Activated T-cell treated with anti-CD3 and anti-CD28 coated beads, Interleukin-2, amount 50 U/mL, for 4 hours (primary cell): Measurements from ENCODE around the gene LRRC43. TPM values are rescaled to one million over a fixed set of nuclear protein-coding genes. Genes with fewer than 3 reads are reported as not detected.
A peak's percentile ranks its signal among the peaks of the same experiment; 100 is the strongest.
"Not testable (repeated sequence)": the region's sequence is repeated elsewhere in the genome, so short reads cannot be mapped to it uniquely, and the experiment has no call there.

Source experiments
- ATAC-seq, 2 donors: fragments of 200-7000 bp; cut with Tn5 transposase; one replicate each; pipeline ENCODE4 v1.10.0; 2021
- DNase-seq: peaks from one replicate; pipeline ENCODE4 v3.0.0-alpha.2; 2020
- H3K27me3 Mint-ChIP-seq: one replicate; pipeline ENCODE4 v1.8.0; 2021; ENCODE audit warnings: low read depth, mixed read lengths
- H3K36me3 Mint-ChIP-seq: one replicate; pipeline ENCODE4 v1.8.0; 2022; ENCODE audit warnings: mixed read lengths; ENCODE audit not compliant: insufficient read depth
- H3K4me1 Mint-ChIP-seq: one replicate; pipeline ENCODE4 v1.8.0; 2021; ENCODE audit warnings: low read depth, mixed read lengths
- H3K4me3 Mint-ChIP-seq: one replicate; pipeline ENCODE4 v1.8.0; 2021; ENCODE audit warnings: mild to moderate bottlenecking, moderate library complexity, mixed read lengths
- H3K9me3 Mint-ChIP-seq: one replicate; pipeline ENCODE4 v1.8.0; 2021; ENCODE audit warnings: mixed read lengths
- total RNA-seq, 3 donors: library from RNA; stranded (reverse); gene quantifications; one replicate each; pipeline ENCODE4 v1.2.1, GENCODE V29; 2021

LRRC43 gene
- total RNA-seq, 3 donors from 2014 or later, result 0.28 TPM; not detected in 2

DNA sequence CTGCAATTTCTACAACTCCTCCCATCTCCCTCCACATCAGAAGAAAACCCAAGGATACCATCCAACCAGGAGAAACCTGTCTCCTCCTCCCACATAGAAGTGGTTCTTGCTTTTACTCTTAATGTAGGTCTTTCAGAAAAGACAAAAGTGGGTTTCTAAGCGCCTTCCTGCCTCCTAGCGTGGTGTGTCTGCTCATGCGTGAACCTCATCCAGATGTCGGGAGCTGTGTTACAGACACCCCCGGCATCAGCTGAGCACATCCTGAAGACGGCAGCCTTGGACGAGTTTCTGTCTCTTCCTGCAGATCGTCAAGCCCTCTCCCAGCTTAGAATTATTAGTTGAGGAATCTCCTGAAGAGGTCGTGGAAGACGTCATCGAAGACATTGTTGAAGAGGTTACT is 9.5 kb downstream of the LRRC43 start:
- Mint-ChIP-seq H3K27me3 (peaks cover 9% of the 10 kb centered on the region), H3K36me3 (peaks cover 3% of the 10 kb centered on the region), H3K4me1 (peaks cover 1% of the 10 kb centered on the region), H3K4me3 (no peak overlapping the region), H3K9me3 (peaks cover 10% of the 10 kb centered on the region)
- DNase-seq (no peak), ATAC-seq (no peak)

DNA sequence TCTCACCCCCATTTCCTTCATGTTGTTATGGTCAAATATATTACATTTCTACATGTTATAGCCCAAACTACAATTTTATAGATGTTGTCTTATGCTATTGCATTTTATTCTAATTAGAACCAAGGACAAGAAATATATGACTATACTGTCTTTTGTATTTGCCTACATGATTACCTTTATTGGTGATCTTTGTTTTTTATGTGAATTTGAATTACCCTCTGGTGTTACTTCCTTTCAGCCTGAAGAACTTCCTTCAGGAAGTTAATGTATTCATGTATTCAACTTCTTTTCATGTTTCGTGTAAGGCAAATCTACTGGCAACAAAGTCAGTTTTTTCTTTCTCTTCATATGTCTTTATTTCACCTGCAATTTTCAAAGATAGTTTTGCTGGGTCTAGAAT is 11.9 kb downstream of the LRRC43 start:
- Mint-ChIP-seq H3K4me1 (peaks cover 3% of the 10 kb centered on the region), H3K36me3 (peaks cover 3% of the 10 kb centered on the region), H3K9me3 (peaks cover 10% of the 10 kb centered on the region), H3K27me3 (peaks cover 20% of the 10 kb centered on the region), H3K4me3 (no peak overlapping the region)
- no peak for ATAC-seq
- DNase-seq, result no peak

DNA sequence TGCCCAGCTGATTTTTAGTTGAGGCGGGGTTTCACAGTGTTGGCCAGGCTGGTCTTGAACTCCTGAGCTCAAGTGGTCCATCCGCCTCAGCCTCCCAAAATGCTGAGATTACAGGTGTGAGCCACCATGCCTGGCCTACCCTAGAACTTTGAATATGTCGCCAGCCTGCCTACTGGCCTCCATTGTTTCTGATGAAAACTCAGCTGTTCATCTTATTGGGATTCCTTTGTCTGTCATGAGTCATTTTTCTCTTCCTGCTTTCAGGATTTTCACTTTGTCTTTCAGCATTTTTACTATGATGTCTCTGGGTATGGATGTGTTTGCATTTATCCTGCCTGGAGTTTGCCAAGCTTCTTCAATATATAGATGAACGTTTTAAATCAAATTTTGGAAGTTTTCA is 12.5 kb downstream of the LRRC43 start:
- H3K4me1 Mint-ChIP-seq, result peaks cover 3% of the 10 kb centered on the region
- ATAC-seq (no peak), DNase-seq (no peak)
- no peak overlapping the region for H3K4me3 Mint-ChIP-seq
- peaks cover 10% of the 10 kb centered on the region for H3K9me3 Mint-ChIP-seq
- H3K27me3 Mint-ChIP-seq, result peaks cover 26% of the 10 kb centered on the region
- peaks cover 3% of the 10 kb centered on the region for H3K36me3 Mint-ChIP-seq

DNA sequence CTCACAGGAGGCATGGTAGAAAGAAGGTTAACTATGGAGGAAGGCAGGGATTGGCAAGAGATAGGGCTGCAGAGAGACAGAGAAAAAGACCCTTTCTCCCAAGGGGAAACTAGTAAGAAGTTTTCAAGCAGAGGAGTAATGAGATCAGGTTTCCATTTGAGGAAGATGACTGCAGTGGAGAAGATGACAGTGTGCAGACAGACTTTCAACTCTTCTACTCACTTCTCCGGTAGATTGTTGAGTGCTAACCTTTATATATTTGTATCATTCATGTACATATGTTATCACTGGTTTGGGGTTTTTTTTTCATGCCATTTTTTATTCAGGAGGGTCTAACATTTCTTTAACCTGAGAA is 14.7 kb downstream of the LRRC43 start:
- Mint-ChIP-seq H3K27me3 (peaks cover 29% of the 10 kb centered on the region), H3K4me1 (peaks cover 3% of the 10 kb centered on the region), H3K4me3 (no peak overlapping the region), H3K36me3 (peaks cover 3% of the 10 kb centered on the region), H3K9me3 (peaks cover 10% of the 10 kb centered on the region)
- DNase-seq (no peak), ATAC-seq (no peak)

DNA sequence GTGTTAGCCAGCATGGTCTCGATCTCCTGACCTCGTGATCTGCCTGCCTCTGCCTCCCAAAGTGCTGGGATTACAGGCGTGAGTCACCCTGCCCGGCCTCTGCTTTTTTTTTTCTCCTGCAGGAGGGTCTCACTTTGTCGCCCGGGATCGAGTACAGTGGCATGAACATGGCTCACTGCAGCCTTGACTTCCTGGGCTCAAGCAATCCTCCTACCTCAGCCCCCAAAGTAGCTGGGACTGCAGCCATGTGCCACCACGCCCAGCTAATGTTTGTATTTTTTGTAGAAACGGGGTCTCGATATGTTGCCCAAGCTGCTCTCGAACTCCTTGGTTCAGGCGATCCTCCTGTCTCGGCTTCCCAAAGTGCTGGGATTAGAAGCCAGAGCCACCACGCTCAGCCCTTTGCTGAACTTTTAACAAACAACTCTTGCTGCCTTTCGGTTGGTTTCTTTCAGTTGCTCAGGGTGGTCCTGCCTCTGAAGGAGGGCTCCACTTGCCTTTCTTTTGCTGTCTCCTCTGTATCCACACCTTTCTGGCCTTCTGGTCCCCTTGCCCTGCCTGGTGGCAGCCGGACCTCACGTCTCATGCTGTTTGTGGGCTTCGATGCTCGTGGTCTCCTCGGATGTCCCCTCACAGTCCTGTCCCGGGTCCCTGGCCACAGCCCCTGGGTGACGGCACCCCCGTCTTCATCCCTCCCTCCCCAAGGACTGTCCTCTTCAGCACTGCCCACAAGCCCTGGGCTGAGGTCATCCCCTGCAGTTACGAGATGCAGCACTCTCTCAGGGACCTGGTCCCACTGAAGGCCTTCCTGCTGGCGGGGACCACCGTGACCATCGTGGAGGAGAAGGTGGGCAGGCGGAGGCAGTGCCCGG is 16.8 kb downstream of the LRRC43 start:
- Mint-ChIP-seq H3K27me3 (peaks cover 29% of the 10 kb centered on the region), H3K36me3 (peaks cover 3% of the 10 kb centered on the region), H3K4me3 (no peak overlapping the region), H3K4me1 (peaks cover 9% of the 10 kb centered on the region), H3K9me3 (peaks cover 9% of the 10 kb centered on the region)
- ATAC-seq, result no peak
- DNase-seq, result no peak

DNA sequence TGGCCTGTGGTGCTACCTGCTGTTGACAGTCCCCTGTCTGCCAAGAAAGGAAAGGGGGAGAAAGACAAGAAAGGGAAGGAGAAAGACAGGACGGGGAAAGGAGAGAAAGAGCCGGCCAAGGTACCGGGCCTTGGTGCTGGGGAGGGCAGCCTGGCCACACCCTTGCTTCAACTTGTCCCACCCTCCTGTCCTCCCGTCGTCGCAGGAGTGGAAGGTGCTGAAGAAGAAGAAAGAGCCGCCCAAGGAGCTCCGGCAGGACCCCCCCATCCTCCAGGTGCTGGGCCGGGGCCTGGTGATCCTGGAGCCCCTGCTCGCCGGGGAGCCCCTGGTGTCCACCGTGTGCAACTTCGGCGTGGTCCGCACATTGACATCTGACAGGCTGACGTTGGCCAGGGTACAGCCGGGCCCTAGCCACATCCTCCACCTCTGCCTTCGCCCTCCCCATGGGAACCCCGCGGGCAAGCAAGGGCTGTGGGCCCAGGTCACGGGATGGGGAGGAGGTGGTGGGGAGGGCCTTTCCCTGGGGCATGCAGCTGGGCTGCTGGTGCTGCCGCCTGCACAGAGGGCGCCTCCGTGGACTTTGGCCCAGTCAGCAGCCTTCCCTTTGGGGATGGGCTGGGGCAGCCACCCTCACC is 17.7 kb downstream of the LRRC43 start:
- peaks cover 31% of the 10 kb centered on the region for H3K27me3 Mint-ChIP-seq
- ATAC-seq (no peak), DNase-seq (no peak)
- H3K4me1 Mint-ChIP-seq, result peaks cover 12% of the 10 kb centered on the region
- H3K4me3 Mint-ChIP-seq, result no peak overlapping the region
- peaks cover 1% of the 10 kb centered on the region for H3K36me3 Mint-ChIP-seq
- peaks cover 2% of the 10 kb centered on the region for H3K9me3 Mint-ChIP-seq

DNA sequence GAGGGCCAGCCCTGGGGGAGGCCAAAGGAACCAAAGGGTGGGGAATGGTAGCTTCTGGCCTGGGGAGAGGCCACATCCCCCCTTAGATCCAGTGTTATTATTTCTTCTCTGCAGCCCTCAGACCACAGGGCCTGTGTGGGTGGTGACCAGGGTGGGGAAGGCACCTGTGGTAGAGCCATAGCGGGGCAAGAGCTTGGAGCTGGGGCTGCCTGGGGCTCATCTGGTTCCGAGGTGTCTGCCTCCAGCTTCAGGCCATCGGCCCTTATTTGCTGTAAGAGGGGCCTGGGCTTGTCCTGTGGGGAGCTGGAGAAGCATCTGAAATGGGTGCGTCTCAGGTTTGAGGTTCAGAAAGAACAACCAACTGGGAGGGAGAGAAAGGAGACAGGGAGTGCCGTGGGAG is 18.5 kb downstream of the LRRC43 start:
- DNase-seq, result no peak
- Mint-ChIP-seq H3K4me1 (peaks cover 12% of the 10 kb centered on the region), H3K36me3 (no peaks in the 10 kb centered on the region), H3K27me3 (peaks cover 31% of the 10 kb centered on the region), H3K9me3 (no peaks in the 10 kb centered on the region), H3K4me3 (no peak overlapping the region)
- no peak for ATAC-seq

DNA sequence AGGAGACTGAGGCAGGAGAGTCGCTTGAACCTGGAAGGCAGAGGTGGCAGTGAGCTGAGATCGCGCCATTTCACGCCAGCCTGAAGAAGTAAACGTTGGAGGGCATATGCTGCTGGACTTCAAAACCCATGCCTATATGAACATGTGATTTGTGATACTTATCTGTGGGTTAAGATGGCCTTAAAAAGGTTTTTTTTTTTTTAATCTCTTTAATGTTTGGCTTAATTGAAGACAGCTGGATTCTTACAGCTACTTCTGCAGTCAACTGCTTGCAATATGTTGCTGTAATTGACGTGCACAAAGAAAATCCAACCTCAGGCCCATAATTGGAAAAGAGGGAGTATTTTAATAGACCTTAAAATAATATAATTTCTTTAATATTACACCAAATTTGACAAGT is 19.1 kb downstream of the LRRC43 start:
- H3K4me3 Mint-ChIP-seq, result no peak overlapping the region
- H3K36me3 Mint-ChIP-seq, result no peaks in the 10 kb centered on the region
- ATAC-seq (no peak), DNase-seq (no peak)
- no peaks in the 10 kb centered on the region for H3K9me3 Mint-ChIP-seq
- peaks cover 12% of the 10 kb centered on the region for H3K4me1 Mint-ChIP-seq
- peaks cover 27% of the 10 kb centered on the region for H3K27me3 Mint-ChIP-seq

DNA sequence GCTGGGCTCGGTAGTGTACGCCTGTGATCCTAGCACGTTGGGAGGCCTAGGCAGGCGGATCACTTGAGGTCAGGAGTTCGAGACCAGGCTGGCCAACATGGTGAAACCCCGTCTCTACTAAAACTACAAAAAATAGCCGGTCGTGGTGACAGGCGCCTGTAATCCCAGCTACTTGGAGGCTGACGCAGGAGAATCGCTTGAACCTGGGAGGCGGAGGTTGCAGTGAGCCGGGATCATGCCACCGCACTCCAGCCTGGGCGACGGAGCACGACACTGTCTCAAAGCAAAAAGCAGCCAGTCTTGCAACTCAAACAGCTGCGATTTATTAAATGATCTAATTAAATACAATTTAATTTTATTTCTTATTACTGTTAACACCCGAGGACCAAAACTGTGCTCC is 19.9 kb downstream of the LRRC43 start:
- DNase-seq, H3K36me3 Mint-ChIP-seq, H3K9me3 Mint-ChIP-seq, ATAC-seq, H3K4me1 Mint-ChIP-seq: not testable (repeated sequence)
- Mint-ChIP-seq H3K27me3 (peaks cover 22% of the 10 kb centered on the region), H3K4me3 (peak overlapping the region; percentile 71)

DNA sequence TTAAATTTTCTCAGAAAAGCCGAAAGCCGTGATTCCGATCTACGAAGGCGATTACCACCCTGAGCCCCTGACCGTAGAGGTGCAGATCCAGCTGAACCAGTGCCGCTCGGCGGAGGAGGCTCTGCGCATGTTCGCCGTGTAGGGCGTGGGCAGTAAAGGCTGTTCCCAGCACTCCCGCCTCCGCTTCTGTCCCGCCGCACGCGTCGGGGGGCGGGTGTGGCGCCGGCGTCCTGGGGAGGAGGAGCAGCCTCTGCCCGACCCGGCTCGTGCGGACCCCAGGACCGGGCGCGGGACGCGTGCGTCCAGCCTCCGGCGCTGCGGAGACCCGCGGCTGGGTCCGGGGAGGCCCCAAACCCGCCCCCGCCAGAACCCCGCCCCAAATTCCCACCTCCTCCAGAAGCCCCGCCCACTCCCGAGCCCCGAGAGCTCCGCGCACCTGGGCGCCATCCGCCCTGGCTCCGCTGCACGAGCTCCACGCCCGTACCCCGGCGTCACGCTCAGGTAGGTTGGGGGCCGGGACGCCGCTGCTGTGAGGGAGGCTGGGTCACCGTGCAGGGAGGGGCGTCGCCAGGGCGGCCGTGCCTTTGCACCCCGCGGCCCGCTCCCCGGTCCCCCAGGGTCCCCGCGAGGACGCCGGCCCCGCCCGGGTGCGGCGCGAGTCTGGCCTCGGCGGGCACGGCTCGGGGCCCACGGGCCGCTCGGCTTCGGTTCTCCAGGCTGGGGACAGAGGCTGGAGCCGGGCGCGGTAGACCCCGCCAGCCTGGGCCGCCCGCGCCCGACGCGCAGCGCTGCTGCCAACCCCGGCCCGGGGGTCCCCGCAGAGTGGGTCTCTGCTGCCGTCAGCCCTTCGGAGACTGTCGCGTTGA is 20.6 kb downstream of the LRRC43 start, which contains the start of gene B3GNT4:
B3GNT4 (plus strand) TSS at position 409 of the 866 bp plus-strand sequence. CDS start 910 bp downstream, outside the sequence.
- Mint-ChIP-seq H3K27me3 (peaks cover 17% of the 10 kb centered on the region), H3K4me1 (peaks cover 9% of the 10 kb centered on the region), H3K9me3 (no peaks in the 10 kb centered on the region), H3K4me3 (peak within 1 kb of the TSS; percentile 71), H3K36me3 (peaks cover 10% of the 10 kb centered on the region)
- peak; percentile 74 for DNase-seq
- ATAC-seq, result peak; percentile 74 to 75

DNA sequence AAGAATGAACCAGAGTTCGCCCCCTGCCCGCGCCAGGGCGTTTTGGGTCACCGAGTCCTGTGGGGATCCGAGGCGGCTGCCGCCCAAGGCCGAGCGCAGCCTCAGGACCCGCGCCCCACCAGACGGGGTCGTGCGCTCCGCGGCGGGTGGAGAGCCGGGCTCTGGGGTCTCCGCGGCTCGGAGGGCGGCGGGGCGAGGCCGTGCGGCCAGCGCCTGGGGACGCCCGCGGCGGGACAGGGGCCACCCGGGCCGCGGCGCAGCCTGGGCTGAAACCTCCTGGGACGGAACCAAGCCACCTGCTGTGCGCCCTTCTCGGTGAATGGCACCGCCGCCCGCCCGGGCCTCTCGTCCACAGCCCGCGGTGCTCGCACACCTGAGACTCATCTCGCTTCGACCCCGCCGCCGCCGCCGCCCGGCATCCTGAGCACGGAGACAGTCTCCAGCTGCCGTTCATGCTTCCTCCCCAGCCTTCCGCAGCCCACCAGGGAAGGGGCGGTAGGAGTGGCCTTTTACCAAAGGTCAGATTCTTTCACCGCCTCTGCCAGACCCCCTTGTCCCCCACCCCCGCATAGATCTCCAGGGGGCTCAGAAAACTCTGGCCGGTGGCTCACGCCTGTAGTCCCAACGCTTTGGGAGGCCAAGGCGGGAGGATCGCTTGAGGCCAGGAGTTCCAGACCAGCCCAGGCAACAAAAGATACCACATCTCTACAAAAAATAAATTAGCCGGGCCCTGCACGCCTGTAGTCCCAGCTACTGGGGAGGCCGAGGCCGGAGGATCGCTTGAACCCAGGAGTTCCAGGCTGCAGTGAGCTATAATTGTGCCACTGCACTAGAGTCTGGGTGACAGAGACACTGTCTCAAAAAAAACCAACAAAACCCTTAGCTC is 21.5 kb downstream of the LRRC43 start:
- ATAC-seq (peak; percentile 21 to 24), DNase-seq (no peak)
- peaks cover 12% of the 10 kb centered on the region for H3K36me3 Mint-ChIP-seq
- H3K4me1 Mint-ChIP-seq, result peaks cover 9% of the 10 kb centered on the region
- peak overlapping the region; percentile 61 for H3K4me3 Mint-ChIP-seq
- H3K9me3 Mint-ChIP-seq, result no peaks in the 10 kb centered on the region
- peaks cover 17% of the 10 kb centered on the region for H3K27me3 Mint-ChIP-seq

DNA sequence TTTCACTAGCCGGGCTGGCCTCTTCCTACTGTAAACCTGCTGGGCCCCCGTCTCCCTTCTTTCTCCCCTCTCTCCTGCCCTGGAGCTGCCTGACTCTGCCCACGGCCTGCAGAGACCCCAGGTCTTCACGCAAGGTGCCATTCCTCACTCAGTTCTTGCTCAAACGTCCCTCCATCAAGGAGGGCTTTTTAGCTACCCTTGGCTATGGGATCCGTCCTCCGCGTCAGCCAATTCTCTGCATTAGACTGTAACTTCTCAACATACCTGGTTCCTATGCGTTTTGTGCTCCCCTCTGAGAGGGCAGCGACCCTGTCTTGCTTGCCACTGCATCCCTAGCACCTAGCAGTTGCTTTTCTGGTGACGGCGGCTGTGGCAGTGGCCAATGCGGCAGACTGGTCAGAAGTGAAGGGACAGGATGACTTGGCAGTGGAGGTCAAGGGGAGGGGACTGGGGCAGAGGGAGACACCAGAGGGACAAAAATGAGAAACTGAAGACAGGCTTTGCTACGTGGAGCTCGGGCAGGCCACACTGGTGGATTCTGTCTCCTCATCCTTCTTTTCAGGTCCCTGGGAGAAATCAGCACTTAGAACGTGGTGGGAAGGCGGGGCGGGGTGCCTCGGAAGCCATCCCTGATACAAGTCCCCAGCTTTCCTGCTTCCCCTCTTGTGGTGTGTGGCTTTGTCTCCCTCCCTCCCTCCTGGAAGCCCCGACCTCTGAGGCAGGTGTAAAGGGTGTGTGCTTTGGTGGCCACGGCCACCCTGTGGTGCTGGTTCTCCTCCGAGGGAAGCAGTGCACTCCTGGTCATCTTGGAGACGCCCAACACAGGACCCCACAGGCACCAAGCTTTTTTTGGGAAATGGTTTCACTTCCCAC is 22.4 kb downstream of the LRRC43 start:
- ATAC-seq, result no peak
- no peak for DNase-seq
- peaks cover 10% of the 10 kb centered on the region for H3K27me3 Mint-ChIP-seq
- H3K9me3 Mint-ChIP-seq, result no peaks in the 10 kb centered on the region
- peaks cover 9% of the 10 kb centered on the region for H3K4me1 Mint-ChIP-seq
- H3K4me3 Mint-ChIP-seq, result peak overlapping the region; percentile 64
- peaks cover 18% of the 10 kb centered on the region for H3K36me3 Mint-ChIP-seq
